ENCODE results near the gene NSUN5. TPM values are rescaled to one million over a fixed set of nuclear protein-coding genes. Genes with fewer than 3 reads are reported as not detected.

Gene NSUN5
- total RNA-seq, 1 donor from 2014 or later = 22.4 TPM

DNA sequence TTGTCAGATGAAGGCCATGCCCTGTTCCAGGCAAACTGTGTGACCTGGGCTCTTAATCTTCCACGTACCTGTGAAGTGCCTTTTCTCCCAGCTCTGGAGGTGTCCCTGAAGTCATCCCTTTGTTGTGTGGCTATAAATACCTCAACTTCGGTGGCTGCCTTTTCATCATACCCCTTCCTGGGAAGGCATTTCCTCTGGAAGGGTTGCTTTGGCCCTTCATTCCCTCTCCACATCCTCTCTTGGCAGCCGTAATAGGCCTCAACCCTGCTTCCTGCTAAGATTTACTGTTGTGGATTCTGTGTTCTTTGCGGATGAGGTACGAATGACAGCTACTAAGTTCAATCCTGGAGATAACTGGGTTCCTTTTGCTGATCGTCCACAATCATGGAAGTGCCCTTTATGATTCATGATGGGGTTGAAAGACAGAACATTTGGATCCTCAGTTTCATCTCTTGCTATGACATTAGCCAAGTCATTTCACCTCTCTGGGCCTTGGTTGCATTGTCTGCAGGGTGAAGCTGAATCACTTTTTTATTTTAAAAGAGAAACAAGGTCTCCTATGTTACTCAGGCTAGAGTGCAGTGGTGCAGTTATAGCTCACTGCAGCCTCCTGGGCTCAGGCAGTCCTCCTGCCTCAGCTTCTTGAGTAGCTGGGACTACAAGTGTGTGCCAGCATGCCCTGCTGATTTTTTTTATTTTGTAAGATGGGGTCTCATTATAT, 43.0 kb upstream of the NSUN5 start:
- DNase-seq (no peak), ATAC-seq (no peak)
- no peaks in the 10 kb centered on the region for H3K4me1 ChIP-seq
- H3K27me3 ChIP-seq = no peaks in the 10 kb centered on the region
- intact Hi-C loops (cut with DNase I) = no loop called here
- H3K27ac ChIP-seq = no peak overlapping the region
- no peaks in the 10 kb centered on the region for H3K36me3 ChIP-seq
- H3K4me3 ChIP-seq = no peak overlapping the region
- H3K9me3 ChIP-seq = no peaks in the 10 kb centered on the region
- TF ChIP-seq, protein P1, sequence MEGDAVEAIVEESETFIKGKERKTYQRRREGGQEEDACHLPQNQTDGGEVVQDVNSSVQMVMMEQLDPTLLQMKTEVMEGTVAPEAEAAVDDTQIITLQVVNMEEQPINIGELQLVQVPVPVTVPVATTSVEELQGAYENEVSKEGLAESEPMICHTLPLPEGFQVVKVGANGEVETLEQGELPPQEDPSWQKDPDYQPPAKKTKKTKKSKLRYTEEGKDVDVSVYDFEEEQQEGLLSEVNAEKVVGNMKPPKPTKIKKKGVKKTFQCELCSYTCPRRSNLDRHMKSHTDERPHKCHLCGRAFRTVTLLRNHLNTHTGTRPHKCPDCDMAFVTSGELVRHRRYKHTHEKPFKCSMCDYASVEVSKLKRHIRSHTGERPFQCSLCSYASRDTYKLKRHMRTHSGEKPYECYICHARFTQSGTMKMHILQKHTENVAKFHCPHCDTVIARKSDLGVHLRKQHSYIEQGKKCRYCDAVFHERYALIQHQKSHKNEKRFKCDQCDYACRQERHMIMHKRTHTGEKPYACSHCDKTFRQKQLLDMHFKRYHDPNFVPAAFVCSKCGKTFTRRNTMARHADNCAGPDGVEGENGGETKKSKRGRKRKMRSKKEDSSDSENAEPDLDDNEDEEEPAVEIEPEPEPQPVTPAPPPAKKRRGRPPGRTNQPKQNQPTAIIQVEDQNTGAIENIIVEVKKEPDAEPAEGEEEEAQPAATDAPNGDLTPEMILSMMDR (IDR thresholded peaks at IDR 0.05) = no peak

DNA sequence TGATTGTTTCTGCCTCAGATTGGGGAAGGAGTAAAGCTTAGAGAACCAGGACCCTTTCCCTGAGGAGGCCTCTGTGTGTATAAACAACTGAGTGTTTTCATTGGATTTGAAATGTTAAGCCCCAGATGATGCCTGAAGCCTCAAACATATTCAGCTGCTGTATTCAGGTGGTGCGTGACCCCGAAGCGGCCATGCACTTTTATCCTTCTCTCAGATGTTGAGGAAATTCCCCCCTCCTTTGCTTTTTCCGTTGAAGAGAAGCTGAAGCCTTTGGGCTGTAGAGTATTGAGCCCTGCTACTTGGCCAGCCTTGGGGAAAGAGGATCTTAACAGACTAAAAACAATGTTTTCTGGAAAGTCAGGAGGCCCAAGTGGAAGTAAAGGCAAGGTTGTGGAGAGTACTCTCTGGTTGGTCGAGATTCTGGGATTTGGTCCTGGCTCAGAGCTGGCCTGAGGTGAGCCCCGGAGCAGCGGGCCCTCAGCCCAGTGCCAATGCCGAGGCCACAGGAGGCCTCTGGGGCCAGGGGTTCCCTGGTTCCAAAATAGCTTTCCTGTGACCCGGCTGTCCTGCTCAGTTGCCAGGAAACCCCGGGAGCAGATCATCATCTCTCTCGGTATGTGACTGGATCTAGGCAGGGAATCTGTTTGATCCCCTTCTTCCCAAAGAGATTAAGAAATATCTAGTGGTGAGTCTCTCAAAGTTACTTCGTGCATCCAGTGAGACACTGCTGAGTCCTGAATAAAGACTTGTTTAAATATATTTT, 41.9 kb upstream of the NSUN5 start:
- intact Hi-C loops (cut with DNase I) = no loop called here
- H3K27me3 ChIP-seq = no peaks in the 10 kb centered on the region
- no peaks in the 10 kb centered on the region for H3K9me3 ChIP-seq
- no peak for ATAC-seq
- H3K4me1 ChIP-seq = no peaks in the 10 kb centered on the region
- H3K4me3 ChIP-seq = no peak overlapping the region
- no peak for DNase-seq
- no peak overlapping the region for H3K27ac ChIP-seq
- H3K36me3 ChIP-seq = no peaks in the 10 kb centered on the region
- TF ChIP-seq, protein P1 (IDR thresholded peaks at IDR 0.05) = no peak

DNA sequence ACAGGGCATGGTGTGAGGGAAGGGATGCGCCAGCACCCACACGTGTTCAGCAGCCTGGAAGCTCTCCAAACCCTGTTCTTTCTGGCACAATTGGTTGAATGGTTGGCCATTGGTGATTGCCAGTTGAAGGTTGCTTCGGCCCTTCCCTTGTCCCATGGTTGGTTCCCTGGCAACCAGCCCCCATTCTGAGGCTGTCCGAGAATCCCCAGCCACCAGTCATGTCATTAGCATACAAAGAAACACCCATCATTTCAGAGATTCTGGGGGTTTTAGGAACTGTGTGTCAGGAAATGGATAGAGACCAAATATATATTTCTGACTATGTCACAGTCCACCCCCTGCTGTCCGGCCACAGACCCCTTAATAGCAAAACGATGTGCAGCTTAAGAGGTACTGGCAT, 41.1 kb upstream of the NSUN5 start:
- ATAC-seq = no peak
- intact Hi-C loops (cut with DNase I) = no loop called here
- H3K9me3 ChIP-seq = no peaks in the 10 kb centered on the region
- H3K36me3 ChIP-seq = no peaks in the 10 kb centered on the region
- TF ChIP-seq, protein P1 (IDR thresholded peaks at IDR 0.05) = no peak
- no peaks in the 10 kb centered on the region for H3K4me1 ChIP-seq
- DNase-seq = no peak
- no peak overlapping the region for H3K4me3 ChIP-seq
- H3K27ac ChIP-seq = no peak overlapping the region
- H3K27me3 ChIP-seq = no peaks in the 10 kb centered on the region

DNA sequence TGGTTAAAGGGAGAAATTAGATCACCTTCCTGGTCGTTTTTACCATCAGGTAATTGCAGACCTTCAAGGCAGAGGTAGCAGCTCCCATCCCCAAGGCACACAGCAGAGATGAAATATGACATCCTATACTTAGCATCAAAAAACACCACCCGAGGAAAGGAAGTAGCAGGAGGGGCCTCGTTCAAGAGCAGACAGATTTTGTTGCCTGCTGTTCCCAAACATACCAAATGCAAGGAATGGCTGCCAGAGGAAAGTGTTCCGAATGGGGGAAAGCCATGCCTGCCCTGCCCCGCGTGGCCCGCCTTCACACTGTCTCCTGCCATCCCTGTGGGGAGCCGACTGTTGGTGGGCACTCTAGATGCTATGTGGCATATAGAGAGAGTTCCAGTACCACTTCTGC, 37.3 kb upstream of the NSUN5 start:
- DNase-seq (no peak), ATAC-seq (no peak)
- Histone ChIP-seq H3K27me3 (no peaks in the 10 kb centered on the region), H3K4me3 (no peak overlapping the region), H3K36me3 (no peaks in the 10 kb centered on the region), H3K4me1 (no peaks in the 10 kb centered on the region), H3K9me3 (no peaks in the 10 kb centered on the region), H3K27ac (no peak overlapping the region)
- TF ChIP-seq, protein P1 (IDR thresholded peaks at IDR 0.05) = no peak
- intact Hi-C loops (cut with DNase I) = no loop called here

DNA sequence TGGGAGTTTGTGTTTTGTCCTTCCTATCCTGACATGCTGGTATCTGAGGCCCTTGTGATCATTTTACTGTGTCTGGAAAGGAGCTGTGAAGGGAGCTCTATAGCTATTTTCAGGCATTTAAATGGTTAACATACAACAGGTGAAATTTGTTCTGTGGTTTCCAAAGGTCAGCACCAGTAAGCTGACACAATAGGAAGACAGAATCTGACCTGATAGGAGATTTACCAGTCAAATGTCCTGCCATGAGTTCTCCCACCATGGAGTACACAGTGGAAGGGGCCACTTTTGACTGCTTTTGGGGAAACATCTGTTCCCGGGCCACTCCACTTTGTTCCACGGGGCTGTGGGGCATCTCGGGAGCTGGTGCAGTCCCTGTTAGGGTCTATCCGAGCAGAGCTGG, 36.9 kb upstream of the NSUN5 start:
- DNase-seq (no peak), ATAC-seq (no peak)
- Histone ChIP-seq H3K9me3 (no peaks in the 10 kb centered on the region), H3K27ac (no peak overlapping the region), H3K4me1 (no peaks in the 10 kb centered on the region), H3K4me3 (no peak overlapping the region), H3K27me3 (no peaks in the 10 kb centered on the region), H3K36me3 (no peaks in the 10 kb centered on the region)
- intact Hi-C loops (cut with DNase I) = no loop called here
- TF ChIP-seq, protein P1 (IDR thresholded peaks at IDR 0.05) = no peak

Data from upper lobe of right lung (tissue), 1 donor.